DOHH2 (cell line): ENCODE results near the gene ABCA5.

ENCODE experiments used
- H3F3A ChIP-seq: fragments of 200-600 bp; sonication (generic), shearing (Covaris generic); 2 replicates; pipeline ENCODE4 v1.6.0; 2016; ENCODE audit warnings: antibody characterized with exemption, mild to moderate bottlenecking; ENCODE audit not compliant: control insufficient read depth, insufficient read depth
- H3K27ac ChIP-seq: fragments of 200-600 bp; sonication (generic); 2 replicates; pipeline ENCODE4 v1.5.1; 2014; ENCODE audit warnings: low read depth, mild to moderate bottlenecking, low read length, moderate library complexity
- H3K27me3 ChIP-seq: fragments of 200-600 bp; sonication (generic); 2 replicates; pipeline ENCODE4 v1.6.1; 2014; ENCODE audit warnings: mild to moderate bottlenecking, low read length, mixed read lengths; ENCODE audit not compliant: control insufficient read depth
- H3K36me3 ChIP-seq: fragments of 200-600 bp; sonication (generic); 2 replicates; pipeline ENCODE4 v1.6.1; 2014; ENCODE audit warnings: mild to moderate bottlenecking, low read length, moderate library complexity, mixed read lengths; ENCODE audit not compliant: control insufficient read depth
- H3K4me1 ChIP-seq: fragments of 200-600 bp; sonication (generic); 2 replicates; pipeline ENCODE4 v1.6.1; 2014; ENCODE audit warnings: mild to moderate bottlenecking, low read length, mixed read lengths; ENCODE audit not compliant: control insufficient read depth
- H3K4me2 ChIP-seq: fragments of 200-600 bp; sonication (generic); 2 replicates; pipeline ENCODE4 v1.6.0; 2014; ENCODE audit warnings: mild to moderate bottlenecking, low read length, moderate library complexity
- H3K4me3 ChIP-seq: fragments of 200-600 bp; sonication (generic); 2 replicates; pipeline ENCODE4 v1.5.1; 2014; ENCODE audit warnings: mild to moderate bottlenecking, low read length, mixed read lengths
- H3K79me2 ChIP-seq: fragments of 200-600 bp; sonication (generic); 2 replicates; pipeline ENCODE4 v1.6.1; 2014; ENCODE audit warnings: mild to moderate bottlenecking, low read length, mixed read lengths; ENCODE audit not compliant: control insufficient read depth
- H3K9me2 ChIP-seq: fragments of 200-600 bp; sonication (generic); replicated peaks from 2 replicates; pipeline ENCODE4 v1.6.1; 2014; ENCODE audit warnings: mild to moderate bottlenecking, low read length, mixed read lengths; ENCODE audit not compliant: control insufficient read depth
- H3K9me3 ChIP-seq: fragments of 200-600 bp; sonication (generic); 2 replicates; pipeline ENCODE4 v1.6.1; 2014; ENCODE audit warnings: antibody characterized with exemption, low read length, mixed read lengths; ENCODE audit not compliant: control insufficient read depth, insufficient read depth
- H4K20me1 ChIP-seq: fragments of 200-600 bp; sonication (generic); 2 replicates; pipeline ENCODE4 v1.6.0; 2014; ENCODE audit warnings: low read depth, mild to moderate bottlenecking, antibody characterized with exemption, low read length, moderate library complexity; ENCODE audit not compliant: control insufficient read depth, insufficient read depth
- EZH2phosphoT487 ChIP-seq: fragments of 200-600 bp; sonication (generic); IDR thresholded peaks from 2 replicates; pipeline ENCODE4 v1.6.1; 2017; ENCODE audit warnings: borderline replicate concordance, mild to moderate bottlenecking, antibody characterized with exemption, low read length, moderate library complexity, mixed read lengths
- TF ChIP-seq, protein P1 (sequence below): fragments of 200-600 bp; sonication (generic); IDR thresholded peaks from one replicate; pipeline ENCODE4 v1.5.1; 2014; ENCODE audit warnings: antibody characterized with exemption, mild to moderate bottlenecking, low read depth, low read length; ENCODE audit not compliant: poor library complexity, severe bottlenecking

ABCA5 gene

DNA sequence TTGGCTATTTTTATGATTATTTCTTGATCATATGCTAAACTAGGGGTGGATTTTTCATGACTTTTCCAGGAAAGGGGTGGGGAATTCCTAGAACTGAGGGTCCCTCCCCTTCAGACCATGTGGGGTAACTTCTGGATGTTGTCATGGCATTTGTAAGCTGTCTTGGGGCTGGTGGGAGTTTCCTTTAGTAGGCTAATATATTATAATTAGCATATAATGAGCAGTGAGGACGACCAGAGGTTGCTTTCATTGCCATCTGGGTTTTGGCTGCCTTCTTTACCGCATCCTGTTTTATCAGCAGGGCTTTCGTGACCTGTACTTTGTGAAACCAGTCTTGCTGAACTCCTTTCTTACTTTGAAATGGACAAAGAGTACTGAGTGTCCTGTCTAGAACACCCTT, 40.4 kb upstream of the ABCA5 start:
- TF ChIP-seq EZH2phosphoT487, result no peak
- TF ChIP-seq, protein P1, sequence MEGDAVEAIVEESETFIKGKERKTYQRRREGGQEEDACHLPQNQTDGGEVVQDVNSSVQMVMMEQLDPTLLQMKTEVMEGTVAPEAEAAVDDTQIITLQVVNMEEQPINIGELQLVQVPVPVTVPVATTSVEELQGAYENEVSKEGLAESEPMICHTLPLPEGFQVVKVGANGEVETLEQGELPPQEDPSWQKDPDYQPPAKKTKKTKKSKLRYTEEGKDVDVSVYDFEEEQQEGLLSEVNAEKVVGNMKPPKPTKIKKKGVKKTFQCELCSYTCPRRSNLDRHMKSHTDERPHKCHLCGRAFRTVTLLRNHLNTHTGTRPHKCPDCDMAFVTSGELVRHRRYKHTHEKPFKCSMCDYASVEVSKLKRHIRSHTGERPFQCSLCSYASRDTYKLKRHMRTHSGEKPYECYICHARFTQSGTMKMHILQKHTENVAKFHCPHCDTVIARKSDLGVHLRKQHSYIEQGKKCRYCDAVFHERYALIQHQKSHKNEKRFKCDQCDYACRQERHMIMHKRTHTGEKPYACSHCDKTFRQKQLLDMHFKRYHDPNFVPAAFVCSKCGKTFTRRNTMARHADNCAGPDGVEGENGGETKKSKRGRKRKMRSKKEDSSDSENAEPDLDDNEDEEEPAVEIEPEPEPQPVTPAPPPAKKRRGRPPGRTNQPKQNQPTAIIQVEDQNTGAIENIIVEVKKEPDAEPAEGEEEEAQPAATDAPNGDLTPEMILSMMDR, result no peak
- no peaks in the 10 kb centered on the region for H3K4me1 ChIP-seq
- H3K4me3 ChIP-seq, result no peak overlapping the region
- no peaks in the 10 kb centered on the region for H3K79me2 ChIP-seq
- no peaks in the 10 kb centered on the region for H4K20me1 ChIP-seq
- H3K9me3 ChIP-seq, result no peaks in the 10 kb centered on the region
- no peaks in the 10 kb centered on the region for H3K9me2 ChIP-seq
- no peak overlapping the region for H3K27ac ChIP-seq
- H3K27me3 ChIP-seq, result peaks cover 5% of the 10 kb centered on the region; the same call in 1 of the 2 replicates
- no peaks in the 10 kb centered on the region for H3F3A ChIP-seq
- no peak overlapping the region for H3K4me2 ChIP-seq
- H3K36me3 ChIP-seq, result no peaks in the 10 kb centered on the region

DNA sequence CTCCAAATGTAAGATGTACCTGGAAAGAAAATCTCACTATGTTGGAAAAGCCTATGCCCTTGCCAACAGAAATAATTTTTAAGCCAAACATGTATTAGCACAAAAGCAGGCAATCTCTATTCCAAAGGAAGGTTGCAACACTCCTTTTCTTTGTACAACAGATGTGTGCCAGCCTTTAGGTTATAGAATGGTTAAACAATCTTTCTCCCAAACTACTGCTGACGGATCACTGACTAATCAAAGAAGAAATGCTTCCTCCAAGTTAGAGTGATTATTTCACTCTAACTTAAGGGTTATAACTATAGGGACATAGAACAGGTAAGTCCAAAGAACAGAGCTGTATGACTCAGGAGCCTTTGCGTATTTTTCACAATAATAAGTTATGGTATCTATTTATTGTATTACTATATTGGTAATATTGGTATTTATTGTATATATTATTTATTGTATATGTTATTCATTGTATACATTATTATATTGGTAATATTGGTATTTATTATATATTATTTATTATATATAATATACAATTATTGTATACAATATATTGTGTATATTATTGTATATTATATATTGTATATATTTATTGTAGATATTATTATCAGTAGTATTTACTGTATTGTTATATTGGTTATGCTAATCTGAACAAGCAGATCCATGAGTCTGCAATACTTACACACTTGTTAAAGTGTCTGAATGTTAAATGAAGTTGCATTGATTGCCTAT, 36.7 kb upstream of the ABCA5 start:
- H3K27ac ChIP-seq, result no peak overlapping the region
- TF ChIP-seq EZH2phosphoT487, result no peak
- TF ChIP-seq, protein P1, result no peak
- no peaks in the 10 kb centered on the region for H3K4me1 ChIP-seq
- H3K27me3 ChIP-seq, result peaks cover 3% of the 10 kb centered on the region
- no peaks in the 10 kb centered on the region for H3K79me2 ChIP-seq
- H4K20me1 ChIP-seq, result no peaks in the 10 kb centered on the region
- H3F3A ChIP-seq, result no peaks in the 10 kb centered on the region
- no peaks in the 10 kb centered on the region for H3K9me3 ChIP-seq
- H3K9me2 ChIP-seq, result no peaks in the 10 kb centered on the region
- H3K4me2 ChIP-seq, result no peak overlapping the region
- H3K4me3 ChIP-seq, result no peak overlapping the region
- no peaks in the 10 kb centered on the region for H3K36me3 ChIP-seq

DNA sequence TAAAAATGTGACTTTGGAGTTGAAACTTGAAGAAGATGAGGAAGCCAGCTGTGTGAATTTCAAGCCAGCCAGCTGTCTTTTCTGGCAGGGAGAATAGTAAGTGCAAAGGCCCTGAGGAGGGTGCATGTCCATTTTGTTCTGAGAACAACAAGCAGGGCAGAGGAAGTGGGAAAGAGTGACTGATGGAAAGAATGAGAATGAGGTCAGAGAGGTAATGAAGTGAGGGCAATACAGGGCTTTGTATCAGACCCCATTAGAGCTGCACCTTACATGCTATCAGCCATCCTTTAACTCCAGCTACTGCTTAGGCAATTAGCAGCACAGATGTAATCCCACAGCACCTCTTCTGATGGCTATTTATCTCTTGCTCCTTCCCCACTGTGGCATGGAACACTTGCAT, 34.2 kb upstream of the ABCA5 start:
- no peaks in the 10 kb centered on the region for H3K36me3 ChIP-seq
- no peaks in the 10 kb centered on the region for H3K4me1 ChIP-seq
- no peaks in the 10 kb centered on the region for H3K9me3 ChIP-seq
- TF ChIP-seq, protein P1, result no peak
- TF ChIP-seq EZH2phosphoT487, result no peak
- no peak overlapping the region for H3K4me3 ChIP-seq
- no peaks in the 10 kb centered on the region for H3K9me2 ChIP-seq
- H4K20me1 ChIP-seq, result no peaks in the 10 kb centered on the region
- H3K27ac ChIP-seq, result no peak overlapping the region
- no peaks in the 10 kb centered on the region for H3F3A ChIP-seq
- H3K79me2 ChIP-seq, result no peaks in the 10 kb centered on the region
- H3K4me2 ChIP-seq, result no peak overlapping the region
- H3K27me3 ChIP-seq, result peaks cover 3% of the 10 kb centered on the region
